ACHN (cell line): Measurements from ENCODE around the gene SLC15A3.
"Not testable (repeated sequence)": the region's sequence is repeated elsewhere in the genome, so short reads cannot be mapped to it uniquely, and the experiment has no call there.

Source experiments
- DNase-seq: peaks from one replicate; pipeline ENCODE4 v3.0.0-alpha.2; 2015
- in situ Hi-C: cut with HindIII; loops from 2 replicates; pipeline ENCODE4 v1.10.0; 2017; ENCODE audit warnings: low sequenced_read_pairs, low pct_ligation_motif_present, low pct_unique_long_range_greater_than_20kb

Gene SLC15A3

DNA sequence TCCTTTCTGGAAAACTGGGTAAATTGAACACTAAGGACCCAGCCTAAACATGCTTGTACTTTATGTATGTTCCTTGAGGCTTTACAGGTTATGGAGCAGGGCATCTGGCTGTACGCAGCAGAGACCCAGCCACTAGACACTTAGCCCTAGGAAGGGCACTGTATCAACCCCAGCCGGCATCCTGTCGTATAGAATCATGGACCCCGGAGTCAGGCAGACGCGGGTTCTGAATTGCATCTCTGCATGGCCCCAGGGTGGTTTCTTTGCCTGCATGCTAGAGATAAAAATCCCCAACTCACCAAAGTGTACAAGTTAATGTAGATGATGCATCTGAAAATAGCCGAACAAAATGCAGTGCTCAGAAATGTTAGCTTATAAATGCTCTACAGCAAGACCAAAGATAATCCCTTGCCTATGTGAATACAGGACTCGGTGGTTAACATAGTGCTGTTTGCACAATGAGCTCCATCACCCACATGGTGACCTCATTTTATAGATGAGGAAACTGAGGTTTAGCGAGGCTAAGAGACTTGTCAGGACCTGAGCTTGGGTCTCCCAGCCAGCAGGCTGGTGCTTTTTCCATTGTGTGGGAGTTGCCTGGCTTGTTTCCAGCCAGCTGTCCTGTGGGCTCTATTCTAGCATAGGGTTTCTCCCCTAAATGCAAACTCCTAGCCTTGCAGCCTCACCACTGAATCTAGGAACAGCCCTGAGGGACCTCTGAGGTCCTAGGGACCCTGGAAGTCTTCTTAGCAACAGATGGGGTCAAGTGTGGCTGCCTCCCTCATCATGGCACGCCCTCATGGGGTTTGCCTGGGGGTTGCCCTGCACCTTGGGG lies 26.8 kb upstream of the SLC15A3 start:
- in situ Hi-C loops, result no loop called here
- no peak for DNase-seq

DNA sequence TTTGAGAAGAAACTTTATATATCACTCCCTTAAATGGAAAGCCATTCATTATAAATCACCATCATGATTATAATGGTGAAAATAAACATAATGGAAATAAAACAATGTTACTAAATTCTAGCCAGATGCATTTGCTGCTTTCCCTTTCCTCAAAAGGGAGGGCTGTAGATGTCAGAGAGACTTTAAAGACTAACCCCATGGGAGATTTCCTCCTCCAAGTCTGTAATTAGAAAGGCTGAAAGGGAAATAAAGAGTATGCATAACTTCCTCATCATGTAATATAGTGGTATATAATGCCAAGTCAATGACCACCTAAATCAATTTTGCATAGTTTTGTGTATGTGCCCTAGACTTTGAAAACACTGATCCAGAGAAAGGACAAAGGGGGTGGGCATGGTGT lies 25.9 kb upstream of the SLC15A3 start:
- in situ Hi-C loops, result no loop called here

DNA sequence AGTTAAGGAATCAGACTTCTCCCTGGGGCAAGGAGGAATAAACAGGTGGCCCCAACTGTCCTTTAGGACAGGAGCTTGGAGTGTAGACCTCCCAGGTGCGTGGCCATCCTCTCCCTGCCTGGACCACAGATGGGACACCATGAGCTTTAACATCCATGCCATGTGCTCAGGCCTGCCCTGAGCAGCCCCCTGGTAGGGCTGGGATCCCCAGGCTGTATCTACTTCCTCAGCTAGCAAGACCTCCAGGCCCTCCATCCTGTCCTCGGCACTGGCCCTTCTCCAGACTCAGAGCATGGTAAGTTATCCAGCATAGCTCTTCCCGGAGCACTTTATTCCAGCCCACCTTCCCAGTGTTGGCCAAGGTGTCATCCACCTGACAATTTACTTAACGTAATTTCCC lies 25.2 kb upstream of the SLC15A3 start:
- in situ Hi-C loops, result no loop called here

More for the DNA sequence above, 25.9 kb upstream of the SLC15A3 start:
- DNase-seq, result no peak

DNA sequence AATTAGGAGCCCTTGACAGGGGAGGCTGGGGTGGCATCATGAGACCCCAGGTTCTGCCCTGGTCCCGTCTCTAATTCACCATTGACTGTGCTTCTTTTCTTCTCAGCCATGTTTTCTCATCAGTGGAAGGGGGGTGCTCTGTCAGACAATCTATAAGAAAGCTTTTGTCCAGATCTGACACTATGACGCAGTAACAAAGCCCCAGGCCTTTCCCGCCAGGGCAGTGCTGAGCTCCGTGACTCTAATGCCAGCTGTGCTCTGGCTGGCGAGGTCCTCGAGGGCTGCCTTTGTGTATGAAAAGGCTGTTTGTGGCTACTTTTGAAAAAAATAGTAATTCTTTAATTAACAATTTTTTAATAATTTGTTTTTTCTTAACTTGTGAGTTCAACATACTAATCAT lies 22.8 kb upstream of the SLC15A3 start:
- in situ Hi-C loops, result no loop called here
- DNase-seq, result no peak

More for the DNA sequence above, 25.2 kb upstream of the SLC15A3 start:
- DNase-seq, result no peak

DNA sequence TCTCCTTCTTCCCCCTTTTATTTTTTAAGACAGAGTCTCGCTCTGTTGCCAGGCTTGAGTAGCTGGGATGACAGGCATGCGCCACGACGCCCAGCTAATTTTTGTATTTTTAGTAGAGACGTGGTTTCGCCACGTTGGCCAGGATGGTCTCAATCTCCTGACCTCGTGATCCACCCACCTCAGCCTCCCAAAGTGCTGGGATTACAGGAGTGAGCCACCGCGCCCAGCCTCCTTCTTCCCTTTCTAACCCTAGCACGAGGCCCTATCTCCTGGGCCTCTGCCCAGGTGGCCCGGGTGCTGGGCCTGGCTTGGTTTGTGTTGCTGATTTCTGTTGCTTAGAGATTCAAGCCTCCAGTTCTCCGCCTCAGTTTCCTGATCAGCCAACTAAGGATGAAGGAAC lies 22.3 kb upstream of the SLC15A3 start:
- DNase-seq, in situ Hi-C loops: not testable (repeated sequence)

DNA sequence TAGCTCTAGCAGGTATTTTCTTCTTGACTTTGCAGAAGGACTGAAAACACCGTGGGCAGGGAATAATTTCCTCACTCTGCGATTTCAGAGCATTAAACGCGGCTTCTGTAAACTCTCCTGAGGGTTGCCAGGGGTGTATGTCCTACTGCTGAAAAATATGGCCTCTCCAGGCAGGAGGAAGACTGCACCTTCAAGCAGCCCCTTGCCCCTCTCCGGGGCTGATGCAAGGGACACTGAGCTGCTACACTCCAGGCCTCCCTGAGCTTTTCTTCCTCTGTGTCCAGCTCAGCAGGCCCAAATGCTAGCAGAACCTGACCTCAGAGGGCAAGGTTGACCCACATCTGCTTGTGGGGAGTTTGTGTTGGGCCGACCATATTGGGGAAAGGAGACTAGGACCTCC lies 21.7 kb upstream of the SLC15A3 start:
- in situ Hi-C loops, result no loop called here

DNA sequence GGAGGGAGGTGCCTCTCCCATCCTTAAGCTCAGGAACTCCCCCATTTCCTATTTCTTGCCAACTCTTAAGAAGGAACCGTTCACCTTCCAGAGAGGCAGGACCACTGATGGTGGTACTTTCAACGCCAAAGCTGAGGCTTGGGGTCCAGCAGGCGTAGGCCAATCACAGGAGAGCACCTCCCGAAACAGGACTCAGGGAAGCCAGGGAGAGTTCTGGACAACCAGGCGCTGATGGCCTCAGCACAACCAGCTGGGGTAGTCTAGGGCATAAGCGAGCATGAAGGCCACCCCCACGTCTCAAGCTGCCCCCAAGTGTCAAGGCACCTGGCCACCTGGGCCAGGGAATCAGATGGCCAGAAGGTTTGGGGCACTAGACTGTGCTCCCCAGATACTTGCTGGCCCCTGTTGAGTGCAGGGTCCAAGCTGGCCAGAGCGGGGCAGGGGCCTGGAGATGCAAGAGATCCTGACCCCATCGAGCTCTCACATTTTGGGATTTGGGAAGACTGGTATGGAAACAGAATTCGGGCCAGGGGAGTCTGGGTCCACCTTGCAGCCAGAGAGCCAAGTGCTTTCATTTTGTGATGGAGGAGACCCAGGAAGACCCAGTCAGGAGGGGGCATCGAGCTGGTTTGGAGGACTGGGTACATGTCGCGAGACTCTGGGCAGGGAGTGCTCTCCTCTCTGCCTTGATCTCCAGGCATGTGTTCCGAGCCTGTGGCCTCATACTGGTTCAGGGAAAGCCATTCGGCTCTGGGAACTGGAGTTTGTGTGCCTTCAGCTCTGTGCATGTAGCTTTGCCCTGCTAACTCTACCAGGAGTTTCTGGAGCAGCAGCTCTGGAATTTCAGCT lies 20.4 kb upstream of the SLC15A3 start:
- in situ Hi-C loops, result no loop called here
- no peak for DNase-seq

More for the DNA sequence above, 21.7 kb upstream of the SLC15A3 start:
- DNase-seq, result no peak

DNA sequence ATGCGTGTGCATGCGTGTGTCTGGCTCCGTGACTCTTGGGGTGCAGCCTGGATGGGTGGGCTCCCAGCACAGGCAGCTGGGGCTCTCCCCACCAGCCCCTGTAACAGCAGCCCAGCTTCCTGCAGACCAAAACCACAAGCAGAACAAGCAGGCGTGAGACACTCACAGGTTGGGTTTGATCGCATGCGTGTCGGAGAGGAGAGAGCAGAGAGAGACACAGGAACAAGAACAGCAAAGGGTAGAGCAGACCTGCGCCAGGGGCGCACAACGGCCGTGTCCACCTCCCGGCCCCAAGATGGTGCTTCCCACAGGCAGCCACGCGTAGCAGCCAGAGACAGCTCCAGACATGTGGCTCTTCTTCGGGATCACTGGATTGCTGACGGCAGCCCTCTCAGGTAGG lies 19.5 kb upstream of the SLC15A3 start, which contains the start of gene CD6:
Gene CD6 (plus strand): TSS at position 161 of the 400 bp plus-strand sequence. CDS start 186 bp downstream, at position 347.
- in situ Hi-C loops, result no loop called here
- DNase-seq, result no peak

DNA sequence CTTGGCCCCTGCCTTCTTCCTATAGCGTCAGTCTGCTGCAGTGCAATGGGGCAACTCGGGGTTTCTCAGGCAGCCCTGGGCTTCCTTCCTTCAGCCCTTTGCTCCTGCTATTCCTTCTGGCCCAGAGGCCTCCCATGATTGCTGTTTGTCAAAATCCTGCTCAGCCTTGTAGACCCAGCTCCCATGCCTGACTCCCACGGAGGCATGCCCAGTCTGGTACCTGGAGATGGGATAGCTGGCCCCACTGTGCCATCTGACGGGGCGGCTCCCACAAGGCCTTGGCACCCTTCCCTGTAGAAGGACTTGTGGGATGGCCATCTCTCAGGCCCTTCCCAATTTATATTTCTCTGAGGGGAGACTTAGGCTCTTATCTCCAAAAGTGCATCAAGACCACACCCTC lies 18.9 kb upstream of the SLC15A3 start:
- no peak for DNase-seq
- in situ Hi-C loops, result no loop called here

DNA sequence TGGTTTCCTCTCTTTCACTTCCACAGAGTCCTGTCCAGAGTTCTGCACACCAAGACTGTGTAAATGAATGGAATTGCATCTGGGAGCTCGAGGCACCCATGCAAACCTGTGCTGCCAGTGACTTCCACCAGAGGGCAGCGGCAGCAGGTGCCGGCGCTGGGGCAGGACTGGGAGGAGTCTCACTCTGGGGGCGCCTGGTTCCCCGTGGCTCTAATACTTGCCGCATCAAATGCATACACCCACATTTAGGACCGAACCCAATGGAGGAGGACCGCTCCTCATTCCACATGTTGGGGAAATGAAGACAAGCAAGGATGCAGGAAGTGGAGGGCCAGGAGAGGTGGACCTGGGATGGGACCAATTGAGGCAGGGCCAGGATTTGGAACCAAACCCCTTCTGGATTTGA lies 18.4 kb upstream of the SLC15A3 start:
- in situ Hi-C loops, result no loop called here
- DNase-seq, result peak; percentile 40

DNA sequence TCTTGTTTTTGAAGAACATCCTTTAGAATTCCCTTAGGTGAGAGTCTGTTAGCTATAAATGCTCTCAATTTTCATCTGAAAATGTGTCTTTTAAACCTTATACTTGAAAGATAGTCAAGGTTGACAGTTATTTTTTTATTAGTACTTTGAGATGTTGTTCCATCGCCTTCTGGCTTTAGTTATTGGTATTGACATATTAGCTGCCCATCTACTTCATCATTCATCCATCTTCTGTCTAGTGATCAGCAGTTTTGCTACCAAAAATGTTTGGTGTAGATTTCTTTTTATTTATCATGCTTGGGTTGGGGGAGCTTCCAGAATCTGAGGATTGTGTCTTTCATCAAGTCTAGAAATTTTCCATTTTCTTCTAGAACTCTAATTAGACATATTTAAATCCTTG lies 16.2 kb upstream of the SLC15A3 start:
- DNase-seq, result no peak
- in situ Hi-C loops, result no loop called here

DNA sequence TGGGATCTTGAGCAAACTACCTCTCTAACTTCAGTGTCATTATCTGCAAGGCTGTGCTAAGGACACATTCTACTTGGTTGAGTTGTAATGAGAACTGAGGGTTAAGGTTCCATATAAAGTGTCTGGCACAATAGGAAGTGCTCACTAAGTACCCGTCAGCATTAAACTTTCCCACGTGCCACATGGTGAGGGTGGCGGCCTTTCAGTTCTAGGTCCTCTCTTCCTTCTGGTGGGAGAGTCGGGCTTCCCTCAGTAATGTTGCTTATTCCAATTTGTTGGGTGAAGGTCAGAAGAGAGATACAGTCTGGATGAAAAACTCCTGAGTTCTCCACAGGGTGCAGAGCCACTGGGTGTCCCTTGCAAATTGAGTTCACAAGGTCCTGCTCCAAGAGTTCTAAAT lies 14.9 kb upstream of the SLC15A3 start:
- in situ Hi-C loops, result no loop called here
- DNase-seq, result no peak

DNA sequence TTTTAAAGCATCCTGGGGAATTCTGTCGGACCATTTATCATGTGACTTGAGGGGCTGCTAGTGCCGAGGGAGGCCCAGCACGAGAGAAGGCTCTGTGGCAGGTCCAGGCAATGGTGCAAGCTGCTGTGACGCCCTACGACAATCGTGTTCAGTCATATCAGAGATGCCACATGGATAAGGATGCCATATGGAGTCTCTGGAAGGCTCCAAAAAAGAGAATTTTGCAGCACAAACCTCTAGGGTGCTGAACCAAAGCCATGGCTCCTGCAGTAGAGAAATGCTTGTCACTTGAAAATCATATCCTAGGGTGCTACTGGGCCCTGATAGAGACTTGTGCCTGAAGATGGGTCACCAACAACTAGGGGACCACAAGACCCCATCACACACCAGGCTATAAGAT lies 12.8 kb upstream of the SLC15A3 start:
- DNase-seq, result no peak
- in situ Hi-C loops, result no loop called here

DNA sequence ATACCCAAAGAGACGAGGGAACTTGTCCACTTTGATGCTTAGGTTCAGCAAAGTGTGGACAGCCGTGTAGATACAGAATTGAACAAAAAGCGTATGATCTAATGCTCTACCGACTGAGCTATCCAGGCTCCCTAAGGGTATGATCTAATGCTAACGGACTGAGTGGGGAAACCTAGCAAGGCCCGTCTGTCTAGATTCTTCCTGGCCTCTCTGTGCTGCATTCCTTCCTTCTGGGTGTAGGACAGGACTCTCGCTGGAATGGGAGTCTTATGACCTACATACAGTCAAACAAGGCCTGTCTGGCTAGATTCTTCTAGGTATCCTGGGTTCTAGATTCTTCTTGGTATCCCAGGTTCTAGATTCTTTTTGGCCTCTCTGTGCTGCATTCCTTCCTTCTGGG lies 8.4 kb upstream of the SLC15A3 start:
- DNase-seq, result no peak
- in situ Hi-C loops, result no loop called here

DNA sequence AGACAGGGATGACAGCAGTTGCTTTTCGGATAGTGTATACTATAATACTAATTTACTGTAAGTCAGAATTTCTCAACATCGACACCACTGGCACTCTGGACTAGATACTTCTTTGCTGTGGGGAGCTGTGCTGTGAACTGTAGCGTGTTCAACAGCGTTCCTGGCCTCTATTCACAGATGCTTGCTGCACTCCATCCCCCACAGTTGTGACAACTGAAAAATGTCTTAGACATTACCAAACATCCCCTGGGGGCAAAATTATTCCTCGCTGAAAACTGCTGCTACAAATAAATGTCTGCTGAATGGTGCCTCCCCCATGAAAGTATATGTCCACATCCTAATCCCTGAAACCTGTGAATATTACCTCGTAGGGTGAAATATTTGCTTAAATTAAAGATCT lies 7.5 kb upstream of the SLC15A3 start:
- in situ Hi-C loops, result no loop called here
- DNase-seq, result no peak

DNA sequence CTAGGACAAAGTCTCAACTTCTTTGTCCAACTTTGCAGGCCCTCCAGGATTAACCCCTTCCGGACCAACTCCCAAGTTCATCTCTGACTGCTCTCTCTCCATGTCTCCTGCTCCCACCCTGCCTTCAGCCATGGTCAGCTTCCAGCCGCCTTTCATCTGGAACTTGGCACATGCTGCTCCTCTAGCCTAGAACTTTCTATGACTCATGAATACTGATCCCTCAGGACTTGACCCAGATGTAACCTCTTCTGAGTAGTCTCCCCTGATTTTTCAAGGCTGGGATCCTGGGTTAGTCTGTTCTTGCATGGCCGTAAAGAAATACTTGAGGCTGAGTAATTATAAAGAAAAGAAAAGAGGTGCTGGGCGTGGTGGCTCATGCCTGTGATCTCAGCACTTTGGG lies 5.2 kb upstream of the SLC15A3 start:
- in situ Hi-C loops, result no loop called here
- DNase-seq, result no peak

DNA sequence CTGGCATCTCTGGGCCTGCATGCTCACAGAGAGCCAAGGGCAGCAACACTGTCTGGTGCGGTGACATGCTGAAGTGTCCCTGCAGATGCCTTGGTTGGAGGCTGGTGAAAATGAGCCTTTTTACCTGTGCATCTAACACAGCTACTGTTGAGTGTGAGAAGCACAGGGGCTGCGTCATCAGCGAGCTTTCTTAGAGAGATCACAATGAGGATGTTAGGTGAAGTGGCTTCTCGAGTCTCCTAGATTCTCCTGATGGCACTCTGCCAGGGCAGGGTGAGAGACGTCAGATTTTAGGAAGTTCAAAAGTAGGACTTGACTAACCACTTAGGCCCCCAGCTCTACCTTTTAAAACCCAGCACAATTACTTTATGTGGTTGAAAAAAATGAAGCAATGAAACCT lies 3.6 kb upstream of the SLC15A3 start:
- no peak for DNase-seq
- in situ Hi-C loops, result no loop called here

DNA sequence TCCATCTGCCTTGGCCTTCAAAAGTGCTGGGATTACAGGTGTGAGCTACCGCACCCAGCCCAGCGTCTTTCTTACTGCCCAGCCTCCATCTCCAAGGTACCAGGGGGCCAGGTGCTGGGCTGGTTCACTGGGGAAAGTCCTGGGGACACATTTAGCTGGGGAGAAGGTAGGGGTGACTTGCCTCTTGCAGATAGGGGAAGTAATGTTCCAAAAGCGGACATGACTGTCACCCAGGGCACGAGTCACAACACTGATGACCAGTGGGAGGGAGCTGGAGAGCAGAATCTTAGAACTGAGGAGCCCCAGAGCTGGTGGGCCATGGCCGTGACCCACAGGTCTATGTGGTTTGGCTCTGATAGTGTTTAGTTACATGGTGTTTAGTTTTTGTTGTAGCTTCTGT lies 2.4 kb upstream of the SLC15A3 start:
- DNase-seq, result no peak
- in situ Hi-C loops, result no loop called here

DNA sequence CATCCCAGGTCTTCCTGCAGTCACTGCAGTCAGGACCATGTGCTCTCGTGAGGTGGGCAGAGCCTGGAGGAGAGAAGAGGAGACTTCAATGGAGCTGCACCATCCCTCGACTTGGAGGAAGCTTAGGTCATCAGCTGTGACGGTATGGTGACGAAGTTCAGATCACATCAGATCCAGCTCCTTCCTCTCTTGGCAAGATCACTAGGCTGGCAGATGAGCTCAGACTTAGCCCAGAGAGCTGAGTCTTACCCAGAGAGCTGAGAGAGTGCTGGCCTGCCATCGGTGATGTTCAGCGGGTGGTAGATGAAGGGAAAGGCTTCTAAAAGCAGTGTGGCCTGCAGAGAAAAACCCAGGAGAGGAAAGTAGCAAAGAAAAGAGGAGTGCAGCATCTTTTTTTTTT lies 1.8 kb upstream of the SLC15A3 start:
- in situ Hi-C loops, result no loop called here
- no peak for DNase-seq

DNA sequence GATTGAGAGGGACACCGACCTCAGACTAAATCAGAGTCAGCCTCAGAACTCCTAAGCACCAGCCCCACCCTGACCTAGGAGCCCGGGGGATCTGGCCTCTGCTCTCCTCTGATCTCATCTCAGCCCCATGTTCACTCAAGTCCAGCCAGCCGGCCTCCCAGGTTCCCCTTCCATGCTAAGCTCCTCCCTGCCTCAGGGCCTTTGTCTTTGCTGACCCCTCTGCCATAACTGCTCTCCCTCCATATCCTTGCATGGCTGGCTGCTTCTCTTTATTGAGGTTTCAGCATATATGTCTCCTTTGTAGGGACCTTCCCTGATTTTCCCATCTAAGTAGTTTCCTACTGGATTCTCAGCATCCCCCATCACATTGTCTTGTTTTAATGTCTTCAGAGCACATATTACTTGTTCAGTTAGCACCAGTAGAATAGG lies 780 bp upstream of the SLC15A3 start:
- in situ Hi-C loops, result no loop called here
- no peak for DNase-seq
